ENCODE measurements around the gene ABCA4.

The ABCA4 gene

DNA sequence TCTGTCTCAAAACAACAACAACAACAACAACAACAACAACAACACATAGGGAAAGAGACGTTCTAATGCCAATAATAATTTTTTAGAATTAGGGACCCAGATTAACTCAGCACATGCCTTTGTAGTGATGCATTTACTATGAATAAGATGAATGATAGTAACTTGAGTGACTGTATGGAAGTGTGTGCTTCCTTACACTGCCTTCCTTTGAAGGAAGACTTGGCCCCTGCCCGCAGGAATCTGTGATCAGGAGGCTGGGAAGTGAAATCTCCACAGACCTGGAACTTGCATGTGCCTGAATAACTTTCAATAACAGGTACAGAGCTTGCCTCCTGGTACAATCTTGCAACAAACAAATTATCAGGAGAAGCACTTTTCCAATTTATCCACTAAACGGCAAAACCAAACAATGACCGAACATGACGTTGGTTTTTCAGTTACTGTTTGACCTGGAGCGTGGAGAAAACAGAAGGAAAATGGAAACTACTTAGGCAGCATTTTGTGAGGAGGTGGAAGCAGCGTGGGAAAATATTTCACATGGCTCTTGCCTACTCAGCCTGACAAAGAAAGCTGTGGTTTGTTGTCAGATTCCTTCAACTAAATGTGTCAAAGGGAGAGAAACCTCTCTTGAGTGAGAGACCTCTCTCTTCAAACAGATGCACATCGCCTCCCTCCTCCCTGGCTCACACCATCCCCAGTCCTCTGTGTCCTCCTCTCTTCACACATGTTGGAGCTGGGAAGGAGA is 10.1 kb upstream of the ABCA4 start (continued):
- TF ChIP-seq, protein P1, sequence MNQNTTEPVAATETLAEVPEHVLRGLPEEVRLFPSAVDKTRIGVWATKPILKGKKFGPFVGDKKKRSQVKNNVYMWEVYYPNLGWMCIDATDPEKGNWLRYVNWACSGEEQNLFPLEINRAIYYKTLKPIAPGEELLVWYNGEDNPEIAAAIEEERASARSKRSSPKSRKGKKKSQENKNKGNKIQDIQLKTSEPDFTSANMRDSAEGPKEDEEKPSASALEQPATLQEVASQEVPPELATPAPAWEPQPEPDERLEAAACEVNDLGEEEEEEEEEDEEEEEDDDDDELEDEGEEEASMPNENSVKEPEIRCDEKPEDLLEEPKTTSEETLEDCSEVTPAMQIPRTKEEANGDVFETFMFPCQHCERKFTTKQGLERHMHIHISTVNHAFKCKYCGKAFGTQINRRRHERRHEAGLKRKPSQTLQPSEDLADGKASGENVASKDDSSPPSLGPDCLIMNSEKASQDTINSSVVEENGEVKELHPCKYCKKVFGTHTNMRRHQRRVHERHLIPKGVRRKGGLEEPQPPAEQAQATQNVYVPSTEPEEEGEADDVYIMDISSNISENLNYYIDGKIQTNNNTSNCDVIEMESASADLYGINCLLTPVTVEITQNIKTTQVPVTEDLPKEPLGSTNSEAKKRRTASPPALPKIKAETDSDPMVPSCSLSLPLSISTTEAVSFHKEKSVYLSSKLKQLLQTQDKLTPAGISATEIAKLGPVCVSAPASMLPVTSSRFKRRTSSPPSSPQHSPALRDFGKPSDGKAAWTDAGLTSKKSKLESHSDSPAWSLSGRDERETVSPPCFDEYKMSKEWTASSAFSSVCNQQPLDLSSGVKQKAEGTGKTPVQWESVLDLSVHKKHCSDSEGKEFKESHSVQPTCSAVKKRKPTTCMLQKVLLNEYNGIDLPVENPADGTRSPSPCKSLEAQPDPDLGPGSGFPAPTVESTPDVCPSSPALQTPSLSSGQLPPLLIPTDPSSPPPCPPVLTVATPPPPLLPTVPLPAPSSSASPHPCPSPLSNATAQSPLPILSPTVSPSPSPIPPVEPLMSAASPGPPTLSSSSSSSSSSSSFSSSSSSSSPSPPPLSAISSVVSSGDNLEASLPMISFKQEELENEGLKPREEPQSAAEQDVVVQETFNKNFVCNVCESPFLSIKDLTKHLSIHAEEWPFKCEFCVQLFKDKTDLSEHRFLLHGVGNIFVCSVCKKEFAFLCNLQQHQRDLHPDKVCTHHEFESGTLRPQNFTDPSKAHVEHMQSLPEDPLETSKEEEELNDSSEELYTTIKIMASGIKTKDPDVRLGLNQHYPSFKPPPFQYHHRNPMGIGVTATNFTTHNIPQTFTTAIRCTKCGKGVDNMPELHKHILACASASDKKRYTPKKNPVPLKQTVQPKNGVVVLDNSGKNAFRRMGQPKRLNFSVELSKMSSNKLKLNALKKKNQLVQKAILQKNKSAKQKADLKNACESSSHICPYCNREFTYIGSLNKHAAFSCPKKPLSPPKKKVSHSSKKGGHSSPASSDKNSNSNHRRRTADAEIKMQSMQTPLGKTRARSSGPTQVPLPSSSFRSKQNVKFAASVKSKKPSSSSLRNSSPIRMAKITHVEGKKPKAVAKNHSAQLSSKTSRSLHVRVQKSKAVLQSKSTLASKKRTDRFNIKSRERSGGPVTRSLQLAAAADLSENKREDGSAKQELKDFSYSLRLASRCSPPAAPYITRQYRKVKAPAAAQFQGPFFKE (tag by site-specific recombination; IDR thresholded peaks at IDR 0.05; ENCODE audit: borderline replicate concordance): no peak
- TF ChIP-seq GFI1B (tag by site-specific recombination; IDR thresholded peaks at IDR 0.05): no peak
- TF ChIP-seq ZNF23 (tag by site-specific recombination; IDR thresholded peaks at IDR 0.05; ENCODE audit: borderline replicate concordance): no peak
- TF ChIP-seq, protein P2, sequence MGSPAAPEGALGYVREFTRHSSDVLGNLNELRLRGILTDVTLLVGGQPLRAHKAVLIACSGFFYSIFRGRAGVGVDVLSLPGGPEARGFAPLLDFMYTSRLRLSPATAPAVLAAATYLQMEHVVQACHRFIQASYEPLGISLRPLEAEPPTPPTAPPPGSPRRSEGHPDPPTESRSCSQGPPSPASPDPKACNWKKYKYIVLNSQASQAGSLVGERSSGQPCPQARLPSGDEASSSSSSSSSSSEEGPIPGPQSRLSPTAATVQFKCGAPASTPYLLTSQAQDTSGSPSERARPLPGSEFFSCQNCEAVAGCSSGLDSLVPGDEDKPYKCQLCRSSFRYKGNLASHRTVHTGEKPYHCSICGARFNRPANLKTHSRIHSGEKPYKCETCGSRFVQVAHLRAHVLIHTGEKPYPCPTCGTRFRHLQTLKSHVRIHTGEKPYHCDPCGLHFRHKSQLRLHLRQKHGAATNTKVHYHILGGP (tag by site-specific recombination; IDR thresholded peaks at IDR 0.05): no peak
- TF ChIP-seq ZFHX2 (tag by site-specific recombination; conservative IDR thresholded peaks at IDR 0.05): no peak
- TF ChIP-seq ZSCAN23 (tag by site-specific recombination; IDR thresholded peaks at IDR 0.05): no peak
- TF ChIP-seq ZNF146 (tag by site-specific recombination; IDR thresholded peaks at IDR 0.05): no peak
- no peak for TF ChIP-seq ZNF623 (tag by site-specific recombination; IDR thresholded peaks at IDR 0.05)

DNA sequence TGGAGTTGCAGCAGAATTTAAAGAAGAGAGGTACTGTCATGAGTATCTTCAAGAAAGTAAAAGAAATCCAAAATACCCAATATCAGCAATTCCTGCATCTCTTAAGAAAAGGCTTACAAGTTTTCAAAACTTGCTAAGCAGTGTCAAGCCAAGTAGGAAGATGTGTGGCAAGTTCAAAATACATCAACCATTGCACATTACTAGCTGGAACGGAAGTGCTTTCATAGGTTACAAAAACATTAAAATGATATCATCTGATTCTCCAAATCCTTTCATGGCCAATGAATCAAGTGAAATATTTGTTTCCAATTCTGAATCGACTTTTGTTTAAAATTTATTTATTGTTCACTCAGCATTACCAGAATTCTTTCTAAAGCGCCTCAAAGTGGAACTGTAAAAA is 5.7 kb upstream of the ABCA4 start:
- Histone ChIP-seq H3K36me3 (ENCODE audit: control insufficient read depth in 2 of 2, insufficient read depth in 1 of 2, low read length in 2 of 2) (no peaks in the 10 kb centered on the region), H3K9me3 (ENCODE audit: control insufficient read depth, insufficient read depth, low read depth, low read length) (no peaks in the 10 kb centered on the region), H3K27ac (ENCODE audit: extremely low read depth, low read depth, low read length) (no peak overlapping the region), H3K4me3 (ENCODE audit: low read depth, low read length) (no peak overlapping the region), H3K4me1 (ENCODE audit: control insufficient read depth, insufficient read depth, low read length) (0 out of 2 replicates have a peak, but pooled peaks cover 3% of the 10 kb centered on the region)
- ChIA-PET CTCF (interaction anchor here (1.7 kb wide), 1 partner anchor 207 kb away, joined by 4 read pairs; no protein-coding TSS in a partner anchor), POLR2A (no interaction called here)
- no peak for TF ChIP-seq ZNF404 (tag by site-specific recombination; IDR thresholded peaks at IDR 0.05)
- no peak for TF ChIP-seq KLF9 (tag by site-specific recombination; IDR thresholded peaks at IDR 0.05; ENCODE audit: low read depth)
- no peak for TF ChIP-seq ZBTB48 (tag by site-specific recombination; IDR thresholded peaks at IDR 0.05)
- TF ChIP-seq, protein P3, sequence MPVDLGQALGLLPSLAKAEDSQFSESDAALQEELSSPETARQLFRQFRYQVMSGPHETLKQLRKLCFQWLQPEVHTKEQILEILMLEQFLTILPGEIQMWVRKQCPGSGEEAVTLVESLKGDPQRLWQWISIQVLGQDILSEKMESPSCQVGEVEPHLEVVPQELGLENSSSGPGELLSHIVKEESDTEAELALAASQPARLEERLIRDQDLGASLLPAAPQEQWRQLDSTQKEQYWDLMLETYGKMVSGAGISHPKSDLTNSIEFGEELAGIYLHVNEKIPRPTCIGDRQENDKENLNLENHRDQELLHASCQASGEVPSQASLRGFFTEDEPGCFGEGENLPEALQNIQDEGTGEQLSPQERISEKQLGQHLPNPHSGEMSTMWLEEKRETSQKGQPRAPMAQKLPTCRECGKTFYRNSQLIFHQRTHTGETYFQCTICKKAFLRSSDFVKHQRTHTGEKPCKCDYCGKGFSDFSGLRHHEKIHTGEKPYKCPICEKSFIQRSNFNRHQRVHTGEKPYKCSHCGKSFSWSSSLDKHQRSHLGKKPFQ (tag by site-specific recombination; IDR thresholded peaks at IDR 0.05): no peak
- TF ChIP-seq ZNF473 (tag by site-specific recombination; IDR thresholded peaks at IDR 0.05): no peak
- TF ChIP-seq, protein P4, sequence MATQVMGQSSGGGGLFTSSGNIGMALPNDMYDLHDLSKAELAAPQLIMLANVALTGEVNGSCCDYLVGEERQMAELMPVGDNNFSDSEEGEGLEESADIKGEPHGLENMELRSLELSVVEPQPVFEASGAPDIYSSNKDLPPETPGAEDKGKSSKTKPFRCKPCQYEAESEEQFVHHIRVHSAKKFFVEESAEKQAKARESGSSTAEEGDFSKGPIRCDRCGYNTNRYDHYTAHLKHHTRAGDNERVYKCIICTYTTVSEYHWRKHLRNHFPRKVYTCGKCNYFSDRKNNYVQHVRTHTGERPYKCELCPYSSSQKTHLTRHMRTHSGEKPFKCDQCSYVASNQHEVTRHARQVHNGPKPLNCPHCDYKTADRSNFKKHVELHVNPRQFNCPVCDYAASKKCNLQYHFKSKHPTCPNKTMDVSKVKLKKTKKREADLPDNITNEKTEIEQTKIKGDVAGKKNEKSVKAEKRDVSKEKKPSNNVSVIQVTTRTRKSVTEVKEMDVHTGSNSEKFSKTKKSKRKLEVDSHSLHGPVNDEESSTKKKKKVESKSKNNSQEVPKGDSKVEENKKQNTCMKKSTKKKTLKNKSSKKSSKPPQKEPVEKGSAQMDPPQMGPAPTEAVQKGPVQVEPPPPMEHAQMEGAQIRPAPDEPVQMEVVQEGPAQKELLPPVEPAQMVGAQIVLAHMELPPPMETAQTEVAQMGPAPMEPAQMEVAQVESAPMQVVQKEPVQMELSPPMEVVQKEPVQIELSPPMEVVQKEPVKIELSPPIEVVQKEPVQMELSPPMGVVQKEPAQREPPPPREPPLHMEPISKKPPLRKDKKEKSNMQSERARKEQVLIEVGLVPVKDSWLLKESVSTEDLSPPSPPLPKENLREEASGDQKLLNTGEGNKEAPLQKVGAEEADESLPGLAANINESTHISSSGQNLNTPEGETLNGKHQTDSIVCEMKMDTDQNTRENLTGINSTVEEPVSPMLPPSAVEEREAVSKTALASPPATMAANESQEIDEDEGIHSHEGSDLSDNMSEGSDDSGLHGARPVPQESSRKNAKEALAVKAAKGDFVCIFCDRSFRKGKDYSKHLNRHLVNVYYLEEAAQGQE (tag by site-specific recombination; IDR thresholded peaks at IDR 0.05): no peak
- TF ChIP-seq ZNF10 (tag by site-specific recombination; IDR thresholded peaks at IDR 0.05): no peak
- TF ChIP-seq, protein P5, sequence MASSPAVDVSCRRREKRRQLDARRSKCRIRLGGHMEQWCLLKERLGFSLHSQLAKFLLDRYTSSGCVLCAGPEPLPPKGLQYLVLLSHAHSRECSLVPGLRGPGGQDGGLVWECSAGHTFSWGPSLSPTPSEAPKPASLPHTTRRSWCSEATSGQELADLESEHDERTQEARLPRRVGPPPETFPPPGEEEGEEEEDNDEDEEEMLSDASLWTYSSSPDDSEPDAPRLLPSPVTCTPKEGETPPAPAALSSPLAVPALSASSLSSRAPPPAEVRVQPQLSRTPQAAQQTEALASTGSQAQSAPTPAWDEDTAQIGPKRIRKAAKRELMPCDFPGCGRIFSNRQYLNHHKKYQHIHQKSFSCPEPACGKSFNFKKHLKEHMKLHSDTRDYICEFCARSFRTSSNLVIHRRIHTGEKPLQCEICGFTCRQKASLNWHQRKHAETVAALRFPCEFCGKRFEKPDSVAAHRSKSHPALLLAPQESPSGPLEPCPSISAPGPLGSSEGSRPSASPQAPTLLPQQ (tag by site-specific recombination; IDR thresholded peaks at IDR 0.05): no peak
- TF ChIP-seq ZNF112 (tag by site-specific recombination; IDR thresholded peaks at IDR 0.05): no peak
- TF ChIP-seq ZNF211 (tag by site-specific recombination; IDR thresholded peaks at IDR 0.05; ENCODE audit: low read depth): no peak
- TF ChIP-seq KLF16 (tag by site-specific recombination; IDR thresholded peaks at IDR 0.05): no peak
- no peak for TF ChIP-seq ZNF266 (tag by site-specific recombination; IDR thresholded peaks at IDR 0.05; ENCODE audit: low read depth)
- TF ChIP-seq ZNF274 (IDR thresholded peaks at IDR 0.05; ENCODE audit: low read length): no peak
- TF ChIP-seq ZNF274 (tag by site-specific recombination; IDR thresholded peaks at IDR 0.05; ENCODE audit: borderline replicate concordance): no peak
- no peak for TF ChIP-seq ZNF221 (tag by site-specific recombination; IDR thresholded peaks at IDR 0.05; ENCODE audit: borderline replicate concordance)

Measured in HEK293 (cell line).